ENCODE results near the gene SLC30A1.
"Not testable (repeated sequence)": the region's sequence is repeated elsewhere in the genome, so short reads cannot be mapped to it uniquely, and the experiment has no call there.

The SLC30A1 gene

DNA sequence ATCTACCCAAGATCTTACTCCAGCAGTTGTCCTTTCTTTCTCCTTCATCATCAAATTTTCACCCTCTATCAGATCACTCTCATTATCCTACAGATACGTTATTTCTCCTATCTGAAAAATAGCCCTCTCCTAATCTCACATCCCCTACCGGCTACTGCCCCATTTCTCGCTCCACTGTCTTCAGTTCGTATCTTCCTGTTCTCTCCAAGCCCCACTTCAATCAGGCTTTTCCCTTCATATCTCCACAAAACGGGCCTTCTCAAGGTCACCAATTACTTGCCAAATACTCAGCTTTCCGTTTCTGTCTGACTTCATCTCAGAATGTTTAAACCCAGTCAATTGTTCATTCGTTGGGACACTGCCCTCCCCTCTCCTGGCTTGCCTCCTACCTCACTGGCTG, 32.4 kb downstream of the SLC30A1 start:
- H3K4me3 ChIP-seq (ENCODE audit: control insufficient read depth, low read depth, low read length) = no peak overlapping the region
- DNase-seq (ENCODE audit: low read depth) = no peak
- TF ChIP-seq, protein P1, sequence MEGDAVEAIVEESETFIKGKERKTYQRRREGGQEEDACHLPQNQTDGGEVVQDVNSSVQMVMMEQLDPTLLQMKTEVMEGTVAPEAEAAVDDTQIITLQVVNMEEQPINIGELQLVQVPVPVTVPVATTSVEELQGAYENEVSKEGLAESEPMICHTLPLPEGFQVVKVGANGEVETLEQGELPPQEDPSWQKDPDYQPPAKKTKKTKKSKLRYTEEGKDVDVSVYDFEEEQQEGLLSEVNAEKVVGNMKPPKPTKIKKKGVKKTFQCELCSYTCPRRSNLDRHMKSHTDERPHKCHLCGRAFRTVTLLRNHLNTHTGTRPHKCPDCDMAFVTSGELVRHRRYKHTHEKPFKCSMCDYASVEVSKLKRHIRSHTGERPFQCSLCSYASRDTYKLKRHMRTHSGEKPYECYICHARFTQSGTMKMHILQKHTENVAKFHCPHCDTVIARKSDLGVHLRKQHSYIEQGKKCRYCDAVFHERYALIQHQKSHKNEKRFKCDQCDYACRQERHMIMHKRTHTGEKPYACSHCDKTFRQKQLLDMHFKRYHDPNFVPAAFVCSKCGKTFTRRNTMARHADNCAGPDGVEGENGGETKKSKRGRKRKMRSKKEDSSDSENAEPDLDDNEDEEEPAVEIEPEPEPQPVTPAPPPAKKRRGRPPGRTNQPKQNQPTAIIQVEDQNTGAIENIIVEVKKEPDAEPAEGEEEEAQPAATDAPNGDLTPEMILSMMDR (conservative IDR thresholded peaks at IDR 0.05; ENCODE audit: control insufficient read depth, insufficient read depth, low read depth, low read length) = no peak

DNA sequence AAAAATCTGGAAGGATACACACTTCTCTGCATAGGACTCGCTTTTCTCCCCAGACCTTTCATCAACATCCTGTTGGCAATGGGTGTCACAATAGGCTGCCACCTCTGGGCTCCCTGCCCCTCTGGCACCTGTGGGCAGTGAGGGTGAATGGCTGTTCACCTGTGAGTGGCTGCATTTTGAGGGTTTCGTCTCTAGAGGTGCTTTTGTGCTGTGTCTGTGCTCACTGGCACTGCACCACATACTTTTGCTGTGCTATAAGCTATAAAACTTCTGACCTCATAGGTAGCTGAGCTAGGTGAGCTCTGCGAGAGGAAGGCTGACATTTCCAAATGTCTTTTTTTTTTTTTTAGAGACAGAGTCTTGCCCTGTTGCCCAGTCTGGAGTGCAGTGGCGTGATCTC, 35.9 kb downstream of the SLC30A1 start:
- H3K4me3 ChIP-seq (ENCODE audit: control insufficient read depth, low read depth, low read length) = no peak overlapping the region
- TF ChIP-seq, protein P1 (conservative IDR thresholded peaks at IDR 0.05; ENCODE audit: control insufficient read depth, insufficient read depth, low read depth, low read length) = no peak
- DNase-seq (ENCODE audit: low read depth) = no peak

DNA sequence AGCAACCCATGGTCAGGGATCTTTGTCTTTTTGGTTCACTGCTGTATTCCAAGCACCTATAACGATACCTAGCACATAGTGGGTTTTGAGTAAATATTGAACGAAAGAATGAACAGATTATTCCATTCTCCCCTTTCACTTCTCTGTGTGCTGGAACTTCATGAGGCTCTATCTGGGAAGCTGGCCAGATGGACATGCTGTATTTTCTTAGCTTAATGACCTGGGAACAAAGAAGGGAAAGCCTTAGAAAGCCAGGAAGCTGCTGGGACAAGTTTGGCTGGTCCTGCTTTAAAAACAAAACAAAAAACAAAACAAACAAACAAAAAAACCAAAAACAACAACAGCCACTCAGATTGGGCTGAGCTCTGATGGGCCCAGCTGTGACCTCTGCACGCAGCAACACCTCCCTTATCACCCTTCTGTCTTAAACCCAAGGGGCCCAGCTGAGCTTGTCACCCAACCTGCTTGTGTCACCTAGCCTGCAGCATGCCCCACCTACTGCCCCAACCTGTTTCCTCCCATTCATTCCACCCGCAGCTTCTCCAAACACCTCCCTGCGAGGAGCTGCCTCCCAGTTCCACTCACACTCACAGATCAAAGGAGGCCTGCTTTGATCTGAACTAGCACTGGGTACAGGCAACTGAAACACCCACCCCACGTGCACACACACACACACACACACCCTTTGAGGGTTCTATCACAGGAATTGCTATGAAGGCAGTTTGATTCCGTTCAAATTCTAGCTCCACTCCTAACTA, 37.1 kb downstream of the SLC30A1 start:
- TF ChIP-seq, protein P1 (conservative IDR thresholded peaks at IDR 0.05; ENCODE audit: control insufficient read depth, insufficient read depth, low read depth, low read length) = no peak
- DNase-seq (ENCODE audit: low read depth) = no peak
- no peak overlapping the region for H3K4me3 ChIP-seq (ENCODE audit: control insufficient read depth, low read depth, low read length)

DNA sequence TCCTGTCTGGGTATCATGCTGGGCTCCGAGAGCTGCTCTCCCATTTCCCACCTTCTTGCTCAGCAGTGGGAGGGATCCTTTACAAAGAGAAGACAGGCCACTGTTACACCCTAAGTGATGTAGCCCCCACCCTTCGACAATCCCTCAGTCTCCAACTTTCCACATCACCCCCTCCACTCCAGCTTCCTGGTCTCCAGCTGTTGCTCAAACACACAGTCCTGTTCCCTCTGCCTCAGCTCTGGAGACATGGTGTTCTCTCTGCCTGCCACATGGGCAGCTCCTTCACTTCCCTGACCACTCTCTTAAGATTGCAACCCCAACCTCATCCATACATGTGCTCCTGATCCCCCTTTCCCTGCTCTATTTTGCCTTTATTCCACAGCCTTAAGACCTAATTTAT, 37.7 kb downstream of the SLC30A1 start:
- DNase-seq (ENCODE audit: low read depth) = no peak
- no peak overlapping the region for H3K4me3 ChIP-seq (ENCODE audit: control insufficient read depth, low read depth, low read length)
- TF ChIP-seq, protein P1 (conservative IDR thresholded peaks at IDR 0.05; ENCODE audit: control insufficient read depth, insufficient read depth, low read depth, low read length) = no peak

DNA sequence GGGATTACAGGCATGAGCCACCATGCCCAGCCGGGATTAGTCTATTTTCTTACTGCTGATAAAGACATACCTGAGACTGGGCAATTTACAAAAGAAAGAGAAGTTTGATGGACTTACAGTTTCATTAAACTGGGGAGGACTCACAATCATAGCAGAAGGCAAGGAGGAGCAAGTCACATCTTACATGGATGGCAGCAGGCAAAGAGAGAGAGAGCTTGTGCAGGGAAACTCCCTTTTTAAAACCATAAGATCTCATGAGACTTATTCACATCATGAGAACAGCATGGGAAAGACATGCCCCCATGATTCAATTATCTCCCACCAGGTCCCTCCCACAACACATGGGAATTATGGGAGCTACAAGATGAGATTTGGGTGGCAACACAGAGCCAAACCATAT, 38.1 kb downstream of the SLC30A1 start:
- not testable (repeated sequence) for H3K4me3 ChIP-seq (ENCODE audit: control insufficient read depth, low read depth, low read length); DNase-seq (ENCODE audit: low read depth)

DNA sequence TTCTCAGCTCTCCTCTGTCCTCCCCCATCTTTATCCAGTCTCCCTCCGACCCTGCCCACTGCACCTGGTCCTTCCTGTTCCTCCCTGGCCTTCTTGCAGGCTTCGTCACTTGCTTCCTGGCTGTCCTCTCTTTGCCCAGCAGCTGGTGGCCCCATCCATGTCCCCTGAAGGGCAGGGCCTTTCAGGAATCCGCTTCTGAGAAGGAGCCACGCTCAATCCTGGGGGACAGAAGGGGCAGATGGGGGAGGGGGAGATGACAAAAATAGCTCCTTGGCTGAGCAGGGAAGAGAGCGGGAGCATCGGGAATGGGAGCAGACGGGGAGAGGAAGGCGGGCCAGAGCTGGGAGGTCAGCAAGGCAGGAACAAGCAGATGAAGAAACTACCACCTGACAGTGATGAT, 40.7 kb downstream of the SLC30A1 start:
- no peak overlapping the region for H3K4me3 ChIP-seq (ENCODE audit: control insufficient read depth, low read depth, low read length)
- no peak for DNase-seq (ENCODE audit: low read depth)
- TF ChIP-seq, protein P1 (conservative IDR thresholded peaks at IDR 0.05; ENCODE audit: control insufficient read depth, insufficient read depth, low read depth, low read length) = no peak

DNA sequence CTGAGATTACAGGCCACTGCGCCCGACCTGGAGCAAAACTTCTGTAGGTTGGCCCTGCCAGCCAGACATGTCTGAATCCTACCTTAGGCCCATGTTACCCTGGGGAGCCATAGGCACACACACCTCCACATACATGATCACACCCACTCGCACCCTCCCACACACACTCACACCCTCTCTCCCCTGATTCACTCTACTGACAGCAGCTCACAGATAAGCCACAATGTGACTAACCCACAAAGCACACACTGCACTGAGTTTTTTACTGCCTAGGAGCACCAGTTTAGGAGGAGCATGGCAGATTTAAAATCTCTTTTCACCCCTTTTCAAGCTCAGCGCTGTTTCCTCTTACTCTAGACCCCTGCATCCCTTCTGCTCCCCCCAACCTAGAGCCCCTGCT, 41.7 kb downstream of the SLC30A1 start:
- TF ChIP-seq, protein P1 (conservative IDR thresholded peaks at IDR 0.05; ENCODE audit: control insufficient read depth, insufficient read depth, low read depth, low read length) = no peak
- no peak overlapping the region for H3K4me3 ChIP-seq (ENCODE audit: control insufficient read depth, low read depth, low read length)
- peak; percentile 8 for DNase-seq (ENCODE audit: low read depth)
